A549 treated with Mapracorat at 1 μM for 4 hours (cell line): ENCODE results near the gene ANAPC4. TPM values are rescaled to one million over a fixed set of nuclear protein-coding genes. Genes with fewer than 3 reads are reported as not detected.

ENCODE experiments used
- total RNA-seq: library from RNA; stranded (reverse); fragments of 200-300 nt; extraction: Qiagen RNA extraction; gene quantifications from 5 replicates; pipeline ENCODE4 v1.2.3, GENCODE V29; 2022

ANAPC4 gene
- total RNA-seq: 10.2 to 14.6 TPM (median 12.0 TPM) in 5 replicates

GRCh38 chr4:25376754-25377571, at the start of gene ANAPC4:
Gene ANAPC4, plus strand, starts transcription at chr4:25377263. Its CDS starts 165 bp downstream, at chr4:25377428.

Other genes with a start within 250 kb of the ANAPC4 start
- gene SEPSECS, start 216.8 kb upstream of the ANAPC4 start, total RNA-seq: 1.9 to 3.1 TPM (median 2.9 TPM) in 5 replicates
- 5.9 to 9.0 TPM (median 7.3 TPM) in 5 replicates for gene PI4K2B, start 143.2 kb upstream of the ANAPC4 start, total RNA-seq
- gene ZCCHC4, start 64.5 kb upstream of the ANAPC4 start, total RNA-seq: 3.5 to 4.9 TPM (median 3.9 TPM) in 5 replicates